Measurements from ENCODE around the gene QKI.
"Not testable (repeated sequence)": the region's sequence is repeated elsewhere in the genome, so short reads cannot be mapped to it uniquely, and the experiment has no call there.

QKI gene

GRCh38 chr6:163585932-163586437, 171.5 kb downstream of the QKI start:
- DNase-seq, result peak; percentile 19

DNA sequence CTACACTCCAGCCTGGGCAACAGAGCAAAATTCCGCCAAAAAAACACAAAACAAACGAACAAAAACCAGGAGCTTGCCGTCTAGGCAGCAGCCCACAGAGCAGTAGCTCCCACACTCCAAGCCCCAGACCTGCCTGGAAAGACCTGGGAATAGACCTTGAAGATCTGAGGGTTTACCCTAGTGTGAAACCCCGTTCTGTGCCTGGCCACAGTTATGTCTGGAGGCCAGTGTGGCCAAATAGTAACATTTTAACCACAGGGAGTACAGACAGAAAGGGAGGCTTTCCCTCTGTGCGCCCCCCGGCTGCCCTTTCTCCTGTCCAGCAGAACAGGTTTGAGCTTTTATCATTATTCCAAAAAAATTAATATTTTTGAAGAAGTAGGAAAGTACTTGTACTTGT, 172.4 kb downstream of the QKI start:
- DNase-seq, result no peak

GRCh38 chr6:163588220-163588919, 173.9 kb downstream of the QKI start:
- DNase-seq, result no peak

DNA sequence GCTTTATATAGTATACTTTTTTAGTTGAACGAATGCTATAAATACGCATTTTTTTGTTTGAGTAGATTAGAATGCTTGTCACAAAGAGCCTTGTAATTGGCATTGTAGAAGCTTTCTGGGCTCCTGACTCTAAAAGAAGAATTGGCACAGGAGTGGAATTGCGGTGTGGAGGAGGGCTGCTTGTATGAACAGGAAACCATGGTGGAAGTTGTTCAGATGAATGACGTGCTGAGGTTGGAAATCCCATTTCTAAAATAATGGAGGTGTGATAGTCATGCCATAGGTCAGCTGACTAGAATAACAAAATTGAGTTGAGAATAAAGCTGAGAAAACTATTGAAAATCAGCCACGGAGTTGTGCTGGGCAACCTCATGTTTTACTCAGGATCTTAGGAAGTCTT, 174.9 kb downstream of the QKI start:
- DNase-seq, result no peak

DNA sequence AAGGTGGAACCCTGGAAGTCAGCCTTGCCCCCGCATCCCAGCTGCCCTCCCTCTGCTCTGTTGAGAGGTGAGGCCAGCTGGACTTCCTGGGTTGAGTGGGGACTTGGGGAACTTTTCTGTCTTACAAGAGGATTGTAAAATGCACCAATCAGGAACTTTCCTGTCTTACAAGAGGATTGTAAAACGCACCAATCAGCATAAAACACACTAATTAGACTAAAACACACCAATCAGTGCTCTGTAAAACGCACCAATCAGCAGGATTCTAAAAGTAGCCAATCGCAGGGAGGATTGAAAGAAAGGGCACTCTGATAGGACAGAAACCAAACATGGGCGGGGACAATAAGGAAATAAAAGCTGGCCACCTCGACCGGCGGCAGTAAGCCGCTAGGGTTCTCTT, 175.6 kb downstream of the QKI start:
- not testable (repeated sequence) for DNase-seq

- DNase-seq, result no peak
These were observed 178.4 kb downstream of the QKI start for GRCh38 chr6:163592872-163593271.

- DNase-seq, result no peak
These were observed 181.7 kb downstream of the QKI start for GRCh38 chr6:163596174-163596573.

- no peak for DNase-seq
These were observed 184.6 kb downstream of the QKI start for GRCh38 chr6:163599136-163599535.

GRCh38 chr6:163599684-163600083, 185.2 kb downstream of the QKI start:
- DNase-seq, result no peak

DNA sequence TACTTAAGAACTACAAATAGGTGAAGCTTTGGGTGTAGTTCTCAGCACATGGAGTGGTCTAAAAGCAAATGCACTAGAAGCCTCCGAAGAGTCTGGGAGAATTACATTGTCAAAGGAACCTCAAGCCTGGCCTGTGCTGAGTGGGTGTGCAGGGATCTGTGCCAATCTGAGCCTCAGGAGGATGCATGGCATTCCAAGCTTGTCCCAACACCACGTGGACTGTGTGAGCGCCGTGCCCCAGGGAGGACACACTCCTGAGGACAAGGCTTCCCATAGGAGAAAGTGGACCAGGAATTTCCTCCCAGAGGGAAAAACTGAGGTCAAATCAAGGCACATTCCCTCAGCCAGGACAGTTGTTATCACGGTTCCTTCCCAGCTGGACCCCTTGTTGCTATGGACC, 185.8 kb downstream of the QKI start:
- no peak for DNase-seq

GRCh38 chr6:163600781-163601180, 186.3 kb downstream of the QKI start:
- no peak for DNase-seq

GRCh38 chr6:163602851-163603250, 188.3 kb downstream of the QKI start:
- DNase-seq, result no peak

- DNase-seq, result no peak
These were observed 188.9 kb downstream of the QKI start for GRCh38 chr6:163603395-163603794.

DNA sequence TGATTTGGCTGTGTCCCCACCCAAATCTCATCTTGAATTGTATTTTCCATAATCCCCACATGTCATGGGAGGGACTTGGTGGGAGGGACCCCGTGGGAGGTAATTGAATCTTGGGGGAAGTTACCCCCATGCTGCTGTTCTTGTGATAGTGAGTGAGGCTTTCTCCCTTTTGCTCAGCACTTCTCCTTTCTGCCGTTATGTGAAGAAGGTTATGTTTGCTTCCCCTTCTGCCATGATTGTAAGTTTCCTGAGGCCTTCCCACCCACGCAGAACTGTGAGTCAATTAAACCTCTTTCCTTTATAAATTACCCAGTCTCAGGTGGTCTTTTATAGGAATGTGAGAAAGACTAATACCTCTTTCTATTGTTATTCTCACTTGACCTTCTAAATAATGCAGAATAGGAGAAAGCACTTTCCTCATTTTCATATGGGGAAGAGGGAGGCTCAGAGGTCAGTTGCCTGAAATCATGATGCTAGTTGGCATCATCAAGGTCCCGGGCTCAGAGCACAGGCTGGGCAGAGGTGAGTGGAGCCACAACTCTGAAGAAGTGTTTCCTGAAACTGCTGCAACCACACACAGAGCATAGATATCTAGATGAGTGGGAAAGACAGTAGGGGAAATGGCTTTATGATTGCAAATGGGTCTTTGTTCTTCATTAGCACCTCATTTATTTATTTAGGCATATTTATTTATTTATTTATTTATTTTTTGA, 191.0 kb downstream of the QKI start:
- DNase-seq, result no peak

DNA sequence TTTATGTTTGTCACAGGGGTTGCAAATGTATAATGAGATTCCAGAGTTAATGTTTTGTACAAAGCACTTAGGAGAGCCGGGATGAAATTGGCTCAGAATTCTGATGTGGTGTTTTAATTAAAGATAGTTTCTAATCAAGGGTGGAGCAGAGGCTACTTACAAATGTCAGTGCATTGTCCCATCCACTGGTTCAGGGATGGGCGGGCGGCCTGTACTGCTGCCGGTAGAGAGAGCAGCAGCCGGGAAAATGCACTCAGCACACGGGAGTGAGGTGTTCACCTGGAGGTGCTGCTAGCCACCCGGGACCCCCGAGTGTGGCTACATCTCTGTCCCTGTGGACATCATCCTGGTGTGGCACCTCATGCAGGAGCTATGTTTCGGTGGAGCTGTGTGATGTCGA, 193.3 kb downstream of the QKI start:
- no peak for DNase-seq

DNA sequence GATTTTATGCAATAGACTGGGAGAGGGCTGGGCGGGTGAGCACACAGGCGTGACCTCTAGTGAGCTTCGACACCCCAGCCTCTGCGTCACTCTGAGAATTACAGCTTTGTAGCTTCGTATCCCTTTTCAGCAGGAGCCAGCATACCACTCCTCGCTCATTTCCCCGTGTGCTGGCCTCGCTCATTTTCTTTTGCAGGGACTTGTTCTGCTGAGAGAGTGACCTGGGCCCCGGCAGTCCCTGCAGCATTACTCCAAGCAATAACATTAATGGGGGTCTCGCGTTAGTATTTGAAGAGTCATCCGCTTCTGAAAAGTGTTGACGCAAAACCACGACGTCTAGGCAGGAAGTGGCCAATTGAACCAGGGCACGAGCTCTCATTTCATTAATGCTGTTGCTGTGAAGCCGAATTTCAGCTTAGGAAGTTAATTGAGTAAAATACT, 193.7 kb downstream of the QKI start:
- DNase-seq, result no peak

- no peak for DNase-seq
These were observed 197.7 kb downstream of the QKI start for GRCh38 chr6:163612200-163612599.

- no peak for DNase-seq
These were observed 198.5 kb downstream of the QKI start for GRCh38 chr6:163613025-163613424.

DNA sequence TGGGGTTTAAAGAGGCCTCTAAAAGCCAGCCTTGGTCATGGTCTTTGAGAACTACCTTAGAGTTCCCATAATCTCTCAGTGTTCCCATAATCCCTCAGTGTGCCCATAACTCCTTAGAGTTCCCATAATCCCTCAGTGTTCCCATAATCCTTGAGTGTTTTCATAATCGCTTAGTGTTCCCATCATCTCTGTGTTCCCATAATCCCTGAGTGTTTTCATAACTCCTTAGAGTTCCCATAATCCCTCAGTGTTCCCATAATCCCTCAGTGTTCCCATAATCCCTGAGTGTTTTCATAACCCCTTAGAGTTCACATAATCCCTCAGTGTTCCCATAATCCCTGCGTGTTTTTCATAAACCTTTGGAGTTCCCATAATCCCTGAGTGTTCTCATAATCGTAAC, 199.2 kb downstream of the QKI start:
- no peak for DNase-seq

DNA sequence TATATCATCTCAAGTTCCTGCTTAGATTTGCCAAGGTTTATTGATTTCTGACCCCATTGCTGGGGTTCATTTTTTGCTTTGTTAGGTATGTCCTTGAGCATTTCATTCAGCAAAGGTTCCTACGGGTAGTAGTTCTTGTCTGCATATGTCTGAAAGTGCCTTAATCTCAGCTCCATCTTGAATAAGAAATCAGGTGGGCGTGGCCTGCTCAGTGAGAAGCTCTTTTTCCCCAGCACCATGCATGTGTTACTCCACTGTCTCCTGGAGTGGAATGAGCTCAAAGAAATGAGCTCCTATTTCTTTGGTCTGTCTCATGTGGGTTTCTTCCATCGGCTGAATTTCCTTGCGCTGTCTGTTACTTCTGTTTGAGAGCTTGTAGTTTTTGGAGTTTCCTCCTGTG, 201.9 kb downstream of the QKI start:
- no peak for DNase-seq

DNA sequence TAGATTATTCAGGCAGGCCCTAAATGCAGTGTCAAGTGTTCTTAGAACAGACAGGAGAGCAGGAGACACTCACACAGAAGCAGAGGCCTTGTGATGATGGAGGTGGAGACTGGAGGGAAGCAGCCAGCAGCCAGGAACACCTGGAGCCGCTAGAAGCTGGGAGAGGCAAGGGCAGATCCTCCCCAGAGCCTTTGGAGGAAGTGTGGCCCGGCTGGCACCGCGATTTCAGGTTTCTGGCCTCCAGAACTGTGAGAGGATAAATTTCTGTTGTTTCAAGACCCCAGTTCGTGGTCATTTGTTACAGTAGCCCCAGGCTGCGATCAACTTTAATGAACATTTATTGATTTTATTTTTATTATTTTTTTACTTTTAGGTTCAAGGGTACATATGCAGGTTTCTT, 203.0 kb downstream of the QKI start:
- no peak for DNase-seq

- DNase-seq, result no peak
These were observed 205.6 kb downstream of the QKI start for GRCh38 chr6:163620101-163620500.

- no peak for DNase-seq
These were observed 206.3 kb downstream of the QKI start for GRCh38 chr6:163620670-163621330.

- no peak for DNase-seq
These were observed 210.7 kb downstream of the QKI start for GRCh38 chr6:163625265-163625664.
